HG02938 (cell line): Measurements from ENCODE around the gene RTL10.
"Not testable (repeated sequence)": the region's sequence is repeated elsewhere in the genome, so short reads cannot be mapped to it uniquely, and the experiment has no call there.

Experiments used
- ATAC-seq: cut with Tn5 transposase; IDR thresholded peaks from one replicate; pipeline ENCODE4 v1.9.1; 2021; ENCODE audit warnings: mild to moderate bottlenecking, moderate library complexity; ENCODE audit not compliant: unreplicated experiment

RTL10 gene

GRCh38 chr22:19846620-19847344 is 7.9 kb downstream of the RTL10 start:
- no peak for ATAC-seq

DNA sequence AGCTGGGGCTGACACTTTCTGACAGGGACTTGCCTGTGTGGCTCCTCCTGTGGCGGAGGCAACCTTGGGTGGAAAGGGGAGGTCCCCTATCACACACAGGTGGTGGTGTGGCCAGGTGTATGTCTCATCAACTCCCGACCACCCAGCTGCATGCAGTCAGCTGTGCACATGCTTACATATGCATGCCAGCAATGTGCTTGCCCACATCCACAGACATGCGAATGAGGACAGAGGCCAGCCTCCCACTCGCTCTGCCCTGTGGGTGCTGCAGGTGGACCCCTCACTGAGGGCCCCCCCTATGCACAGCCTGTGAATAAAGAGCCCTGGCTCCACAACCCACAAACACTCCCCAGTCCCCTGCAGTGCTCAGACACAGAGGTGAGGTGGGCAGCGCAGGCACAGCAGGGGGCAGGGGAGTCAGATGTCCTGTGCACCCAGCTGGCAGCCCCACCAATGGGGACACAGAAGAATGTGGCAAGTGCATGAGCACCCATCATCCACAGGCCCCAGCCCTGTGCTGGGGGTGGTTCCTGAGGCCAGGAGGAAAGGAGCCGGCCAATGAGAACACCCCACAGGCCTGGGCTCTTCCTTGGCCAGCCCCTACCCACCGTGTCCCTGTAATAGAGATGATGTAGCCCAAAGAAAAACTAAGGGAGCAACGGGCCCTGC is 9.5 kb downstream of the RTL10 start:
- ATAC-seq: no peak

GRCh38 chr22:19844377-19845053 is 10.2 kb downstream of the RTL10 start:
- ATAC-seq: no peak

GRCh38 chr22:19843857-19844376 is 10.8 kb downstream of the RTL10 start:
- ATAC-seq: no peak

DNA sequence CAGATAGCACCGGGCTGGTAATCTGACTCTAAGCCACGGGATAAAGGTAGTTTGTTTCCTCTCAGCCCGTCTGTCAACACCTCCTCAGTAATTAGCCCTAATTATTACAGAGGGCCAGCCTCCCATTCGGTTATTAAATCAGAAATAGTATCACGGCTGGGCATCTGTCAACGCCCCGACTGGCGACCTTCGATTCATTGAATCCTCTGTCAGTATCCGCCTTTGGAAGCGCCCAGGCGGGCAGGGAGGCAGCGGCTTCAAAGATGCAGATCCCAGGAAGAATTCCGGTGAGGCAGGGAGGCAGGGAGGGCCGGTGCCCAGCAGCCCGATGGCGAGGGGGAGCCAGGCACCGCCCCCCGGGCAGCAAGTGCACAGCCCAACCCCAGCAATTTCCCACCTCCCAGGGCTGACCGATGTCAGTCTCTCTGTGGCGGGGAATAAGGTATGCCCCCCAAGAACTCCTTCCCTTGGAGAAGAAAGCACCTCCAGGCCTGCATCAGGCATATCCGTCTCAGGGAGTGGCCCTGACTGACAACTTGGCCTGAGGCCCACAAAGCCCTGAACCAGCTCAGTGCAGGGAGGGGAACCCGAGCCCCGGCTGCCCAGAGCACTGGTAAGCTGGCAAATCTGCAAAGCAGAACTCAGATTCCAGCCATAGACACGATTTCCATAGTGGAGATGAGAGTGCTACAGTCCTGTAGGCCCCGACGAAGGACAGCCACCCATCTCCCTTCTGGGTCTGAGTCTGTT is 11.4 kb downstream of the RTL10 start:
- no peak for ATAC-seq

- ATAC-seq: no peak
Observed at GRCh38 chr22:19842393-19843106, 12.1 kb downstream of the RTL10 start.

DNA sequence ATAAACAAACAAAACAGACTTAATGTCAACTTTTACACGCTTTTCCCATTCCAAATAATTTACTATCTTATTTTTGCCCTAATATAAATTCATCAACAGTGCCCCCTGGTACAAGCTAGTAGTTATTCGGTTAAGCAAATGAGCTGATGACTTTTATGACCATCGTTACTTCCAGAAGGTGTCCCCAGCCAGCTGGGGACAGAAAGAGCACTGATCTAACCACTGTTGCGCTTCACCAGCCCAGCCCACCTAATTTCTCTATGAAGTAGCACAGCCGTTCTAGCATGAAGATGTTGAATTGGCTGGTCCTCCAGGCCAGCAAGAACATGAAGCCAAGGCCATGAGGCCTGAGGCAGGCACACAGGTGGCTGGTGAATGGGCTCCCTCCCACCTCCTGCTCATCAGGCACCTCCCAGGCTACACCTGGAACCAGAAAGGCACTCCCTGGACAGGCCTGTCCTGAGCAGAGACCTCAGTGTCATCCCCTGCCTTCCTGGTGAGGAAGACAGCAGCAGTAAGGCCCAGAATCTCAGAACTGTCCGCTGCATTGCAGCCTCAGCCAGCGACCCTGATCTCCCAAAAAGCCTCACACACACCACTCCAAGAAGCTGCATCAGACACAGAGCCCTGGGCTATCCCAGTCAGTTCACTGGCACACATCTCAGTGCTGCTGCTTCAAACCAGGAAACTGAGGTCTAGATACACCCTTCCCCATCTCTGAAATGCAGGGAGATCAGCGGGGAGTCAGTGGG is 12.9 kb downstream of the RTL10 start:
- ATAC-seq: no peak

DNA sequence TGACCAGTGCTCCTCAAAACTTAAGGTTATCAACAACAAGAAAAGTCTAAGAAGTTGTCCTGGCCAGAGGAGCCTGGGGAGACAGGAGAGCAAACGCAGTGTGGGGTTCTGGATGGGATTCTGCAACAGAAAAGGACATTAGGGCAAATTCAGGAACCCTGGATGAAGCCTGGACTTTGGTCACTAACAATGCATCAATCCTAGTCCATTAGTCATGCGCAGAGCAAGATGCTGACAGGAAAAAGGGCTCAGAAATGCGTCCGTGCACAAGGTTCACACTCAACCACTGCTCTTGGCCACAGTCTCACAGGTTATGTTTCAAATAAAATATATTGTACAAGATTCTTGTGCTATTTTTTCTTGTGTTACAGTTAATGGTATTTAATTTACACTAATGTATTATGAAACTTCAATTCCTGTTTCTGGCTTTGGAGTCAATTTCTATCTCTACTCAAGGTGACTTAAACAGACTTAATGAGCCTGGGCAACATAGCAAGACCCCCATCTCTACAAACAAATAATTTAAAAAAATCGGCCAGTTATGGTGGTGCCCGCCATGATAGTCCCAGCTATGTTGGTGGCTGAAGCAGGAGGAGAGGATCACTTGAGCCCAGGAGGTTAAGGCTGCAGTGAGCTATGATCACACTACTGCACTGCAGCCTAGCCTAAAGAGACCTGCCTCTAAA is 13.6 kb downstream of the RTL10 start:
- no peak for ATAC-seq

DNA sequence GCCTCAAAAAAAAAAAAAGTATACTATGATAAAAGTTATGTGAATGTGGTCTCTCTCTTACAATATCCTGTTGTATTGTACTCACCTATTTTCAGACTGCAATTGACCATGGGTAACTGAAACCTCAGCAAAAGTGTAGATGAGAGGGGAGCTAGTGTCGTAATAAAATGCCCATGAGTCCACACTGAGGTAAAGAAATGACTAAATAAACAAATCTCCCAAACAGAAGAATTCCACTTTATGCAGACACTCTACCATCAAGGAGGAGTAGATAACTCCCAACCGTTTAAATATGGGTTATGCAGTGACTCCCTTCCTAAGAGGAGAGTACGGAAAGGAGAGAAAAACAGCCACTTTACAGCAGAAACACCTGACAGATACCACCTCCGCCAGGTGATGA is 14.6 kb downstream of the RTL10 start:
- no peak for ATAC-seq

DNA sequence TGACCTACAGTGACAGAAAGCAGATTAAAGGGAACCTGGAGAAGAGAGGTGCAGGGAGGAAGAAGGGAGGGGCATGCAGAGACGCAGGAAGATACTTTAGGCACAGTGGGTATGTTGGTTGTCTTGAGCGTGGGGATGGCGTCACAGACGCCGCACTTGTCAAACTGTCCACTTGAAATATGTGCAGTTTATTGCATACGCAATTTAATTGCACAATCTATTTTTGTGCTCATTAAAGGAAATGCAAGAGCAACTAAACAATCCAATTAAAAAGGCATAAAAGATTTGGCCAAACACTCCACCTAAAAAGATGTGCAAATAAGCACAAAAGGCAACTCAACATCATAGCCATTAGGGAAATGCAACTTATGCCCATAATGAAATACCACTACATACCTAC is 16.8 kb downstream of the RTL10 start:
- no peak for ATAC-seq

DNA sequence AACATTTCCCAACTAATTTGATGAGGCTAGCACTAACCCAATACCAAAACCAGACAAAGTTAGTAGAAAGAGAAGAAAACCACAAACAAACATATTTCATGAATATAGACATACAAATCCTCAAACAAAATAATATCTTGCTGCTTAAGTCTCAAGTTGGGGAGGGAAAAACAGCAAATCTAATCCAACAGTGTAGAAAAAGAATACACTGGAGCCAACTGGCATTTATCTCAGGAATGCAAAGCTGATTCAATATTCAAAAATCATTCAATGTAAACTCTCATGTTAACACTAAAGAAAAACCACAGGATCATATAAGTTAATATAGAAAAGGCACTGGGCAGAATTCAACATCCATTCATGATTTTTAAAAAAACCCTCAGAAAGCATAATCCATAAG is 18.2 kb downstream of the RTL10 start:
- ATAC-seq: no peak

GRCh38 chr22:19834599-19834998 is 20.1 kb downstream of the RTL10 start:
- ATAC-seq: no peak

- not testable (repeated sequence) for ATAC-seq
Observed at GRCh38 chr22:19833327-19833726, 21.3 kb downstream of the RTL10 start.

GRCh38 chr22:19832476-19833108 is 22.1 kb downstream of the RTL10 start:
- ATAC-seq: no peak

- not testable (repeated sequence) for ATAC-seq
Observed at GRCh38 chr22:19831979-19832378, 22.7 kb downstream of the RTL10 start.

- ATAC-seq: no peak
Observed at GRCh38 chr22:19831016-19831415, 23.7 kb downstream of the RTL10 start.

DNA sequence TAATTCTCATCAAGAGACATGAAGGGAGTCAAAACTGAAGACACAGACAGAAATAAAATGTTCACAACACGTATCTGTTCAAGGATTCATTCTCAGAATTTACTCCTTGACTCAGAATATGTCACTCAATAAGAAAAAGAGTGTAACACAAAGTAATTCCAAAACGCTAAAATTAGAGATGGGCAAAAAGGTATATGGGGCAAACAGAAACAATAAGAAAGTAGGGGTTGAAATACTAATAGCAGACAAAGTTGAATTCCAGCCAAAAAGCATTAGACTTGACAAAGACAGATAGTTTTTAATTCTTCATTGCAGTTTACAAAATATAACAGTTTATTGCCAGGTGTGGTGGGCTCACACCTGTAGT is 26.7 kb downstream of the RTL10 start:
- ATAC-seq: no peak

- ATAC-seq: no peak
Observed at GRCh38 chr22:19827341-19828034, 27.2 kb downstream of the RTL10 start.
